Thyroid gland (tissue), 4 donors: Measurements from ENCODE around the gene UBA52. TPM values are rescaled to one million over a fixed set of nuclear protein-coding genes. Genes with fewer than 3 reads are reported as not detected.

Experiments used
- DNase-seq, 2 donors: peaks; one replicate each; pipeline ENCODE4 v3.0.0-alpha.2; 2019
- H3K27ac ChIP-seq, 3 donors: fragments of 200-600 bp; sonication (generic); 1 replicate in 2 of 3; 2 replicates in 1 of 3; pipeline ENCODE4 v1.5.1; 2016 to 2019; ENCODE audit warnings: mild to moderate bottlenecking in 1 of 3, moderate library complexity in 1 of 3
- H3K27me3 ChIP-seq: fragments of 200-600 bp; sonication (generic); one replicate; pipeline ENCODE4 v1.5.1; 2019
- H3K36me3 ChIP-seq, 2 donors: fragments of 200-600 bp; sonication (generic); one replicate each; pipeline ENCODE4 v1.5.1; 2016 to 2019
- H3K4me1 ChIP-seq, 2 donors: fragments of 200-600 bp; sonication (generic); one replicate each; pipeline ENCODE4 v1.5.1; 2017 to 2019
- H3K4me3 ChIP-seq, 3 donors: fragments of 200-600 bp; sonication (generic); replicated peaks in 1 of 3; 1 replicate in 2 of 3; 2 replicates in 1 of 3; pipeline ENCODE4 v1.5.1; 2016; ENCODE audit warnings: mild to moderate bottlenecking in 1 of 3
- H3K9me3 ChIP-seq: fragments of 200-600 bp; sonication (generic); one replicate; pipeline ENCODE4 v1.5.1; 2017
- POLR2A ChIP-seq, 2 donors: fragments of 450-650 bp; IDR thresholded peaks; one replicate each; pipeline ENCODE4 v1.6.1; 2017; ENCODE audit warnings: antibody characterized with exemption in 2 of 2, mild to moderate bottlenecking in 2 of 2, moderate library complexity in 1 of 2
- WGBS, 2 donors: methylation state at CpG; one replicate each; pipeline ENCODE4 v1.1.5; 2017; 5-methylcytosine and 5-hydroxymethylcytosine counted together
- intact Hi-C: fragments of 100-400 bp; cut with DNase I; formaldehyde crosslinking; loops from one replicate; pipeline ENCODE4 v1.15.1; 2023
- total RNA-seq, 4 donors: library from RNA; depleted of rRNA; stranded (reverse); fragments of >200 nt; gene quantifications; one replicate each; pipeline ENCODE4 v1.2.3, GENCODE V29; 2016
- TF ChIP-seq, protein P1 (sequence below), 6 experiments: fragments of 200-600 bp in 3 of 6; fragments of 450-650 bp in 3 of 6; sonication (generic) in 3 of 6; IDR thresholded peaks; one replicate each; pipeline ENCODE4 v1.5.1; 2016 to 2019; ENCODE audit warnings: antibody characterized with exemption in 6 of 6, mild to moderate bottlenecking in 2 of 6, inconsistent platforms in 1 of 6, moderate library complexity in 1 of 6

Gene UBA52
- total RNA-seq, 4 donors from 2014 or later = 395 to 726 (median 521) TPM

DNA sequence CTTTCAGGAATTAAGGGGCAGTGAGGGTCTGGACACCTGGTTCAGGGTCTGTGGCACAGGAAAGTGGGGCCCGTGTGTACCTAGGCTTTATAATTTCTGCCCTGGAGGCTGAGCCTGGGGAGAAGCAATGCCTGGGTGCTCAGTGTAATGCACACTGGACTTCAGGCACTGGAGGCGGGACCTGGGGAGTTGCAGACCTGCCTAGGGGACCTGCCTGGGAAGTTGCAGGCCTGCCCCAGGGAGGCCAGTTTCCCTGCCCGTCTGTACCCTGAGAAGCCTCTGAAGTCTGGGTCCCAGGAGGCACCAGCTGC lies 38.5 kb downstream of the UBA52 start:
- TF ChIP-seq, protein P1, sequence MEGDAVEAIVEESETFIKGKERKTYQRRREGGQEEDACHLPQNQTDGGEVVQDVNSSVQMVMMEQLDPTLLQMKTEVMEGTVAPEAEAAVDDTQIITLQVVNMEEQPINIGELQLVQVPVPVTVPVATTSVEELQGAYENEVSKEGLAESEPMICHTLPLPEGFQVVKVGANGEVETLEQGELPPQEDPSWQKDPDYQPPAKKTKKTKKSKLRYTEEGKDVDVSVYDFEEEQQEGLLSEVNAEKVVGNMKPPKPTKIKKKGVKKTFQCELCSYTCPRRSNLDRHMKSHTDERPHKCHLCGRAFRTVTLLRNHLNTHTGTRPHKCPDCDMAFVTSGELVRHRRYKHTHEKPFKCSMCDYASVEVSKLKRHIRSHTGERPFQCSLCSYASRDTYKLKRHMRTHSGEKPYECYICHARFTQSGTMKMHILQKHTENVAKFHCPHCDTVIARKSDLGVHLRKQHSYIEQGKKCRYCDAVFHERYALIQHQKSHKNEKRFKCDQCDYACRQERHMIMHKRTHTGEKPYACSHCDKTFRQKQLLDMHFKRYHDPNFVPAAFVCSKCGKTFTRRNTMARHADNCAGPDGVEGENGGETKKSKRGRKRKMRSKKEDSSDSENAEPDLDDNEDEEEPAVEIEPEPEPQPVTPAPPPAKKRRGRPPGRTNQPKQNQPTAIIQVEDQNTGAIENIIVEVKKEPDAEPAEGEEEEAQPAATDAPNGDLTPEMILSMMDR (IDR thresholded peaks at IDR 0.05) = no peak
- TF ChIP-seq POLR2A (IDR thresholded peaks at IDR 0.05) = no peak
- 67% methylated on average over 2 of the region's 3 CpGs; no CpG with 5 or more reads in 1 of the 2 donors for WGBS, 2 donors
- intact Hi-C loops = no loop called here
- DNase-seq = no peak
- Histone ChIP-seq H3K4me3 (no peak overlapping the region), H3K27ac (no peak overlapping the region), H3K36me3 (no peaks in the 10 kb centered on the region), H3K4me1 (peaks cover 28 to 47% of the 10 kb centered on the region in 2 donors), H3K9me3 (no peaks in the 10 kb centered on the region), H3K27me3 (peaks cover 48% of the 10 kb centered on the region)

GRCh38 chr19:18610556-18611326 lies 39.1 kb downstream of the UBA52 start:
- no peak for TF ChIP-seq POLR2A (IDR thresholded peaks at IDR 0.05)
- TF ChIP-seq, protein P1 (IDR thresholded peaks at IDR 0.05) = no peak
- Histone ChIP-seq H3K4me1 (peaks cover 28 to 46% of the 10 kb centered on the region in 2 donors), H3K4me3 (no peak overlapping the region), H3K27me3 (peaks cover 47% of the 10 kb centered on the region), H3K9me3 (no peaks in the 10 kb centered on the region), H3K36me3 (no peaks in the 10 kb centered on the region), H3K27ac (no peak overlapping the region)
- intact Hi-C loops = no loop called here
- no peak for DNase-seq
- WGBS, 2 donors = 4 to 7% methylated on average over 20 of the region's 45 CpGs

DNA sequence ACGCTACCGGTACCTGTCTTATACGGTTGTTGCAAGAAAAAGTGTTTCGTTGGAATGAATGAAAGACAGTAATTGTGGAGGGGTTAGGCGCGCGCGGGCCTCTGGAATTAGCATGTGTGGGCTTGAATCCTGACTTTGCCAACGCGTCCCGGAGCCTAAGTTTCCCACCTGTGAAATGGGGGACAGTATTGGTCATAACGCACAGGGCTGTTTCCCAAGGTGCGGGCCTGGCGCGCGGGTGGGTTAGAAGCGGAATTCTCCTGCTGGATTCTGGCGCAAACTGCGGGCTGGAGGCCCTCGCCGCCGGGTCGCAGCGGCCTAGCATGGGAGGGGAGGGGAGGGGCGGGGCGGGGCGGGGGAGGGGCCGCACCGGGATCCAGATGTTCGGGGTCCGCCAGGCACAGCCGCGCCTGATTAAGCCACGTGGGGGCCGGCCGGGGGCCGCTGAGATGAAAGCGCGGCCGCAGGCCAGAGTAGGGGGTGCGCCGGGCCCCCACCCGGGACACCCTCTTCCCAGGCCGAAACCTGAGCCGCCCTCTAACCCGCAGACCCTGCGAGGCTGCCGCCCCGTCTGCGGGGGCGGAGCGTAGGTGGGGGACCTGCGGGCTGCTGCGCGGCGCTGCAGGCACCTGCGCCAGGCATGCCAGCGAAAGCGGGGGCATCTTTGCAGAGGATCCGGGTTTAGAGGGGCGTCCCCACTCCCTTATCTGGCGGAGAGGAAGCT lies 39.8 kb downstream of the UBA52 start:
- H3K36me3 ChIP-seq = no peaks in the 10 kb centered on the region
- DNase-seq = no peak
- intact Hi-C loops = no loop called here
- H3K27me3 ChIP-seq = peaks cover 47% of the 10 kb centered on the region
- H3K4me3 ChIP-seq = no peak overlapping the region
- TF ChIP-seq POLR2A (IDR thresholded peaks at IDR 0.05) = no peak
- TF ChIP-seq, protein P1 (IDR thresholded peaks at IDR 0.05) = no peak
- H3K27ac ChIP-seq = no peak overlapping the region
- 4 to 5% methylated on average over 17 to 21 of the region's 62 CpGs for WGBS, 2 donors
- H3K4me1 ChIP-seq = peaks cover 28 to 40% of the 10 kb centered on the region in 2 donors
- H3K9me3 ChIP-seq = no peaks in the 10 kb centered on the region

- intact Hi-C loops = no loop called here
- WGBS, 2 donors = 2 to 3% methylated on average over 25 of the region's 30 CpGs
- Histone ChIP-seq H3K4me3 (peak overlapping the region in 1 of 3 donors; percentile 25), H3K36me3 (no peaks in the 10 kb centered on the region), H3K4me1 (peaks cover 25 to 35% of the 10 kb centered on the region in 2 donors), H3K9me3 (no peaks in the 10 kb centered on the region), H3K27me3 (peaks cover 46% of the 10 kb centered on the region), H3K27ac (no peak overlapping the region)
- no peak for TF ChIP-seq POLR2A (IDR thresholded peaks at IDR 0.05)
- TF ChIP-seq, protein P1 (IDR thresholded peaks at IDR 0.05) = no peak
- no peak for DNase-seq
Measured at GRCh38 chr19:18612051-18612771, 40.6 kb downstream of the UBA52 start.
